Fibroblast of lung (primary cell): ENCODE measurements around the gene WDR4.

ENCODE experiments used
- EZH2 ChIP-seq: IDR thresholded peaks from 2 replicates; pipeline ENCODE4 v1.5.1; 2012; ENCODE audit warnings: low read length, control low read depth, mild to moderate bottlenecking; ENCODE audit errors: missing control alignments
- TF ChIP-seq, protein P1 (sequence below), 2 donors: IDR thresholded peaks in 1 of 2; conservative IDR thresholded peaks in 1 of 2; 1 replicate in 1 of 2; 2 replicates in 1 of 2; pipeline ENCODE4 v1.5.1; 2011 to 2012; ENCODE audit warnings: low read length in 2 of 2, control low read depth in 1 of 2, inconsistent platforms in 1 of 2, low read depth in 1 of 2, mild to moderate bottlenecking in 1 of 2

DNA sequence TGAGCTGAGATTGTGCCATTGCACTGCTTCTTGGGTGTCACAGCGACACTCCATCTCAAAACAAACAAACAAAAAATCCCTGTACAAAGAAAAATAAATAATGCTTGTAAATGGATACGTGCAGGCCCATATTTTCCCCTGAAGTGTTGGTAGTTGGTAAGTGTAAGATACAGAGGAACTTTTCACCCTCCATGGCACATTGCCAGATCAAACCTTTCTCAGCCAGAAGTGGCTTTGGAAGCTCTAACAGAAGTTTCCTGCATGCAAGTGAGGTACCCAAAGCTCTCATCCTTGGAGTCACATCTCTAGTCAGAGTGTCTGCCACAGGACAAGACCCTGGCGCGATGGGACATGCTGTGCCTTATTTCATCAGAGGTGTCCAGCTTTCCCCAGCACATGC lies 21.1 kb upstream of the WDR4 start:
- TF ChIP-seq, protein P1, sequence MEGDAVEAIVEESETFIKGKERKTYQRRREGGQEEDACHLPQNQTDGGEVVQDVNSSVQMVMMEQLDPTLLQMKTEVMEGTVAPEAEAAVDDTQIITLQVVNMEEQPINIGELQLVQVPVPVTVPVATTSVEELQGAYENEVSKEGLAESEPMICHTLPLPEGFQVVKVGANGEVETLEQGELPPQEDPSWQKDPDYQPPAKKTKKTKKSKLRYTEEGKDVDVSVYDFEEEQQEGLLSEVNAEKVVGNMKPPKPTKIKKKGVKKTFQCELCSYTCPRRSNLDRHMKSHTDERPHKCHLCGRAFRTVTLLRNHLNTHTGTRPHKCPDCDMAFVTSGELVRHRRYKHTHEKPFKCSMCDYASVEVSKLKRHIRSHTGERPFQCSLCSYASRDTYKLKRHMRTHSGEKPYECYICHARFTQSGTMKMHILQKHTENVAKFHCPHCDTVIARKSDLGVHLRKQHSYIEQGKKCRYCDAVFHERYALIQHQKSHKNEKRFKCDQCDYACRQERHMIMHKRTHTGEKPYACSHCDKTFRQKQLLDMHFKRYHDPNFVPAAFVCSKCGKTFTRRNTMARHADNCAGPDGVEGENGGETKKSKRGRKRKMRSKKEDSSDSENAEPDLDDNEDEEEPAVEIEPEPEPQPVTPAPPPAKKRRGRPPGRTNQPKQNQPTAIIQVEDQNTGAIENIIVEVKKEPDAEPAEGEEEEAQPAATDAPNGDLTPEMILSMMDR (conservative IDR thresholded peaks at IDR 0.05 in 1 of 2, IDR thresholded peaks at IDR 0.05 in 1 of 2; ENCODE audit: low read depth in 1 of 2, low read length in 2 of 2) = no peak
- no peak for TF ChIP-seq EZH2
